H9 (cell line): Measurements from ENCODE around the gene KSR1. TPM values are rescaled to one million over a fixed set of nuclear protein-coding genes. Genes with fewer than 3 reads are reported as not detected.

Source experiments
- DNase-seq: peaks from one replicate; pipeline ENCODE4 v3.0.0-alpha.2; 2017
- H2AFZ ChIP-seq: one replicate; pipeline ENCODE4 v1.6.1; 2013; ENCODE audit warnings: mild to moderate bottlenecking, low read length, control low read depth, moderate library complexity
- H2AK5ac ChIP-seq: 2 replicates; pipeline ENCODE4 v1.6.1; 2013; ENCODE audit warnings: low read length, control low read depth, mixed read lengths; ENCODE audit not compliant: insufficient read length
- H2BK120ac ChIP-seq: one replicate; pipeline ENCODE4 v1.6.1; 2013; ENCODE audit warnings: low read depth, mild to moderate bottlenecking, low read length, control low read depth, inconsistent platforms; ENCODE audit not compliant: poor library complexity, severe bottlenecking
- H2BK12ac ChIP-seq: 2 replicates; pipeline ENCODE4 v1.6.1; 2013; ENCODE audit warnings: low read length, control low read depth, mixed read lengths, low read depth; ENCODE audit not compliant: insufficient read length
- H2BK15ac ChIP-seq: 2 replicates; pipeline ENCODE4 v1.6.1; 2013; ENCODE audit warnings: low read depth, low read length, control low read depth
- H2BK20ac ChIP-seq: one replicate; pipeline ENCODE4 v1.6.1; 2013; ENCODE audit warnings: low read depth, mild to moderate bottlenecking, low read length, control low read depth, inconsistent platforms; ENCODE audit not compliant: poor library complexity, severe bottlenecking
- H2BK5ac ChIP-seq: 2 replicates; pipeline ENCODE4 v1.6.1; 2013; ENCODE audit warnings: low read length, control low read depth, mixed read lengths; ENCODE audit not compliant: insufficient read length
- H3K14ac ChIP-seq: 2 replicates; pipeline ENCODE4 v1.6.1; 2013; ENCODE audit warnings: low read length, control low read depth; ENCODE audit not compliant: insufficient read depth
- H3K18ac ChIP-seq: 2 replicates; pipeline ENCODE4 v1.6.1; 2013; ENCODE audit warnings: low read depth, mild to moderate bottlenecking, mixed read lengths, low read length, control low read depth; ENCODE audit not compliant: insufficient read length
- H3K23ac ChIP-seq: 2 replicates; pipeline ENCODE4 v1.6.1; 2013; ENCODE audit warnings: low read length, control low read depth, mixed read lengths, low read depth; ENCODE audit not compliant: insufficient read length
- H3K23me2 ChIP-seq: 2 replicates; pipeline ENCODE4 v1.6.1; 2013; ENCODE audit warnings: low read depth, mild to moderate bottlenecking, mixed read lengths, low read length, control low read depth; ENCODE audit not compliant: insufficient read length, poor library complexity, severe bottlenecking
- H3K27ac ChIP-seq: 2 replicates; pipeline ENCODE4 v1.5.1; 2013; ENCODE audit warnings: low read length, control low read depth, mixed read lengths, low read depth; ENCODE audit not compliant: insufficient read length
- H3K27me3 ChIP-seq: 2 replicates; pipeline ENCODE4 v1.6.1; 2013; ENCODE audit warnings: low read length, control low read depth, inconsistent platforms; ENCODE audit not compliant: insufficient read depth
- H3K4ac ChIP-seq: 2 replicates; pipeline ENCODE4 v1.6.1; 2013; ENCODE audit warnings: low read depth, mild to moderate bottlenecking, control low read depth, inconsistent platforms, low read length, moderate library complexity
- H3K4me1 ChIP-seq: 2 replicates; pipeline ENCODE4 v1.6.1; 2013; ENCODE audit warnings: low read length, control low read depth, inconsistent platforms; ENCODE audit not compliant: insufficient read depth
- H3K4me2 ChIP-seq: 2 replicates; pipeline ENCODE4 v1.6.1; 2013; ENCODE audit warnings: low read length, control low read depth, mixed read lengths; ENCODE audit not compliant: insufficient read length, insufficient read depth
- H3K56ac ChIP-seq: 2 replicates; pipeline ENCODE4 v1.6.1; 2013; ENCODE audit warnings: low read depth, mild to moderate bottlenecking, mixed read lengths, low read length, control low read depth; ENCODE audit not compliant: insufficient read length
- H3K79me1 ChIP-seq: 2 replicates; pipeline ENCODE4 v1.6.1; 2013; ENCODE audit warnings: low read depth, mild to moderate bottlenecking, moderate library complexity, low read length, control low read depth, inconsistent platforms; ENCODE audit not compliant: insufficient read depth, poor library complexity, severe bottlenecking
- H3K79me2 ChIP-seq: 2 replicates; pipeline ENCODE4 v1.6.1; 2013; ENCODE audit warnings: low read length, control low read depth, inconsistent platforms; ENCODE audit not compliant: insufficient read depth
- H3K9ac ChIP-seq: 2 replicates; pipeline ENCODE4 v1.6.1; 2013; ENCODE audit warnings: low read length, control low read depth, mixed read lengths; ENCODE audit not compliant: insufficient read length; ENCODE audit errors: extremely low read depth
- H3K9me3 ChIP-seq: one replicate; pipeline ENCODE4 v1.6.1; 2013; ENCODE audit warnings: low read depth, low read length, inconsistent platforms; ENCODE audit not compliant: control insufficient read depth
- H3T11ph ChIP-seq: one replicate; pipeline ENCODE4 v1.6.1; 2013; ENCODE audit warnings: mild to moderate bottlenecking, low read length, control low read depth, inconsistent platforms
- H4K20me1 ChIP-seq: one replicate; pipeline ENCODE4 v1.6.1; 2013; ENCODE audit not compliant: control insufficient read depth, insufficient read length, insufficient read depth
- H4K5ac ChIP-seq: 2 replicates; pipeline ENCODE4 v1.6.1; 2013; ENCODE audit warnings: low read depth, mild to moderate bottlenecking, mixed read lengths, low read length, control low read depth; ENCODE audit not compliant: insufficient read length
- H4K8ac ChIP-seq: replicated peaks from 2 replicates; pipeline ENCODE4 v1.6.1; 2013; ENCODE audit warnings: low read length, control low read depth, mixed read lengths, low read depth; ENCODE audit not compliant: insufficient read length
- H4K91ac ChIP-seq: 2 replicates; pipeline ENCODE4 v1.6.1; 2013; ENCODE audit warnings: low read depth, mild to moderate bottlenecking, moderate library complexity, mixed read lengths, low read length, control low read depth; ENCODE audit not compliant: insufficient read length
- H3K27ac Mint-ChIP-seq, 3 experiments: 2 replicates in 2 of 3; 3 replicates in 1 of 3; pipeline ENCODE4 v1.8.0; 2020 to 2021; ENCODE audit warnings: mixed read lengths in 3 of 3, mild to moderate bottlenecking in 1 of 3, moderate library complexity in 1 of 3
- H3K27me3 Mint-ChIP-seq: 2 replicates; pipeline ENCODE4 v1.8.0; 2021; ENCODE audit warnings: low read depth, mild to moderate bottlenecking, moderate library complexity, mixed read lengths
- H3K36me3 Mint-ChIP-seq, 3 experiments: 2 replicates in 2 of 3; 3 replicates in 1 of 3; pipeline ENCODE4 v1.8.0; 2020 to 2021; ENCODE audit warnings: low read depth in 3 of 3, mixed read lengths in 3 of 3; ENCODE audit not compliant: insufficient read depth in 1 of 3
- H3K4me1 Mint-ChIP-seq, 2 experiments: 2 replicates each; pipeline ENCODE4 v1.8.0; 2020; ENCODE audit warnings: mixed read lengths in 2 of 2
- H3K4me3 Mint-ChIP-seq, 2 experiments: 2 replicates in 1 of 2; 3 replicates in 1 of 2; pipeline ENCODE4 v1.8.0; 2020 to 2021; ENCODE audit warnings: mild to moderate bottlenecking in 2 of 2, mixed read lengths in 2 of 2, moderate library complexity in 1 of 2
- H3K9me3 Mint-ChIP-seq, 2 experiments: 2 replicates in 1 of 2; 3 replicates in 1 of 2; pipeline ENCODE4 v1.8.0; 2020; ENCODE audit warnings: mild to moderate bottlenecking in 2 of 2, mixed read lengths in 2 of 2, moderate library complexity in 1 of 2
- WGBS: extraction: QIAGEN DNeasy Blood & Tissue Kit; methylation state at CpG from one replicate; pipeline ENCODE4 v1.1.7; 2013; ENCODE audit warnings: missing lambda C conversion rate, low lambda C conversion rate, mixed read lengths; ENCODE audit not compliant: insufficient read length; ENCODE audit errors: extremely low coverage; 5-methylcytosine and 5-hydroxymethylcytosine counted together
- total RNA-seq: library from RNA; stranded (reverse); gene quantifications from 2 replicates; pipeline ENCODE4 v1.2.1, GENCODE V29; 2021
- TF ChIP-seq, protein P1 (sequence below): fragments of 200-600 bp; sonication (generic); conservative IDR thresholded peaks from 3 replicates; pipeline ENCODE4 v1.8.0; 2021; ENCODE audit warnings: antibody characterized with exemption, mild to moderate bottlenecking

Gene KSR1
- total RNA-seq, 1 experiment from 2014 or later = 44.9 TPM

DNA sequence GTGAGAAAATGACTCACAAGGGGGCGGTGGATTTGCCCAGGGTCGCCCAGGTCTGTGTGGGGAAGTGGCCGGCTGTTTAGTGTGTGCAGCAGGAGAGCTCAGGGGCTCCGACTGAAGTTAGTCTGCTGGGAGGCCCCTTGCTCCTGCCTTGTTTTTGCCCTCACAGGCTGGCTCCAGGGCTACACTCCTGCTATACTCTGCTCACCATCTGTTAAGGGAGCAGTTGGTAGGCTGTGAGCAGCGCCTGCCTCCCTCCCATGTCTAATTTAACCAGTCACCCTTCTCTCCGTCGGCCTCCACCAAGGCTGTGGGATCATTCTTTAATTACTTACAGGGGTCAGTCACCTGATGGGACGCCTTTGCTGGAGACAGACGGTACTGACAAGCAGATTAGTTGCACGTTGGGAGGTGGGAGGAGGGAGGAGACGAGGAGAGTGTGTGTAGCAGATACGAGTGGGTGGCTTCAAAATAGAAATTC is 35.5 kb downstream of the KSR1 start:
- no peak overlapping the region for H3K4me2 ChIP-seq
- WGBS = no CpG with 5 or more reads among the region's 12 CpGs
- H3K27me3 ChIP-seq = no peaks in the 10 kb centered on the region
- H3K56ac ChIP-seq = no peak overlapping the region
- H3K9me3 Mint-ChIP-seq = no peaks in the 10 kb centered on the region
- H3K23ac ChIP-seq = no peak overlapping the region
- no peak overlapping the region for H3T11ph ChIP-seq
- TF ChIP-seq, protein P1, sequence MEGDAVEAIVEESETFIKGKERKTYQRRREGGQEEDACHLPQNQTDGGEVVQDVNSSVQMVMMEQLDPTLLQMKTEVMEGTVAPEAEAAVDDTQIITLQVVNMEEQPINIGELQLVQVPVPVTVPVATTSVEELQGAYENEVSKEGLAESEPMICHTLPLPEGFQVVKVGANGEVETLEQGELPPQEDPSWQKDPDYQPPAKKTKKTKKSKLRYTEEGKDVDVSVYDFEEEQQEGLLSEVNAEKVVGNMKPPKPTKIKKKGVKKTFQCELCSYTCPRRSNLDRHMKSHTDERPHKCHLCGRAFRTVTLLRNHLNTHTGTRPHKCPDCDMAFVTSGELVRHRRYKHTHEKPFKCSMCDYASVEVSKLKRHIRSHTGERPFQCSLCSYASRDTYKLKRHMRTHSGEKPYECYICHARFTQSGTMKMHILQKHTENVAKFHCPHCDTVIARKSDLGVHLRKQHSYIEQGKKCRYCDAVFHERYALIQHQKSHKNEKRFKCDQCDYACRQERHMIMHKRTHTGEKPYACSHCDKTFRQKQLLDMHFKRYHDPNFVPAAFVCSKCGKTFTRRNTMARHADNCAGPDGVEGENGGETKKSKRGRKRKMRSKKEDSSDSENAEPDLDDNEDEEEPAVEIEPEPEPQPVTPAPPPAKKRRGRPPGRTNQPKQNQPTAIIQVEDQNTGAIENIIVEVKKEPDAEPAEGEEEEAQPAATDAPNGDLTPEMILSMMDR = no peak
- H3K27ac ChIP-seq = no peak overlapping the region
- H2BK20ac ChIP-seq = no peak overlapping the region
- H3K9ac ChIP-seq = no peak overlapping the region
- no peak overlapping the region for H2AFZ ChIP-seq
- H4K5ac ChIP-seq = no peak overlapping the region
- no peaks in the 10 kb centered on the region for H4K20me1 ChIP-seq
- H3K4me1 ChIP-seq = peaks cover 33% of the 10 kb centered on the region; the same call in 1 of the 2 replicates
- no peak overlapping the region for H4K91ac ChIP-seq
- no peak overlapping the region for H2BK15ac ChIP-seq
- H4K8ac ChIP-seq = no peak overlapping the region
- no peak overlapping the region; a peak in 2 of 5 replicates for H3K4me3 Mint-ChIP-seq
- no peak overlapping the region for H3K14ac ChIP-seq
- peaks cover 8% of the 10 kb centered on the region for H3K79me1 ChIP-seq
- H3K27ac Mint-ChIP-seq = peak overlapping the region; percentile 53 to 83 (median 71); a peak in 6 of 7 replicates
- H3K4ac ChIP-seq = no peak overlapping the region
- H3K27me3 Mint-ChIP-seq = no peaks in the 10 kb centered on the region
- H3K36me3 Mint-ChIP-seq = peaks cover 8 to 14% (median 10%) of the 10 kb centered on the region in 3 experiments; a peak in 6 of 7 replicates
- no peak for DNase-seq
- no peaks in the 10 kb centered on the region for H3K9me3 ChIP-seq
- H2BK5ac ChIP-seq = no peak overlapping the region
- H3K23me2 ChIP-seq = peaks cover 4% of the 10 kb centered on the region
- H3K79me2 ChIP-seq = peaks cover 1% of the 10 kb centered on the region; the same call in 1 of the 2 replicates
- no peak overlapping the region for H2BK120ac ChIP-seq
- H3K18ac ChIP-seq = no peak overlapping the region
- peaks cover 77 to 79% of the 10 kb centered on the region in 2 experiments for H3K4me1 Mint-ChIP-seq
- no peak overlapping the region for H2BK12ac ChIP-seq
- H2AK5ac ChIP-seq = no peak overlapping the region
